ENCODE measurements around the gene SUN5.
A peak's percentile ranks its signal among the peaks of the same experiment; 100 is the strongest.
"Not testable (repeated sequence)": the region's sequence is repeated elsewhere in the genome, so short reads cannot be mapped to it uniquely, and the experiment has no call there.

The SUN5 gene

GRCh38 chr20:32975121-32975520 is 29.1 kb downstream of the SUN5 start:
- DNase-seq, result not testable (repeated sequence)

- DNase-seq, result not testable (repeated sequence)
Measured at GRCh38 chr20:32974204-32975064, 29.8 kb downstream of the SUN5 start.

- DNase-seq, result no peak
Measured at GRCh38 chr20:32973077-32973717, 31.0 kb downstream of the SUN5 start.

GRCh38 chr20:32972181-32973076 is 31.8 kb downstream of the SUN5 start:
- DNase-seq, result peak; percentile 75

GRCh38 chr20:32971703-32972161 is 32.5 kb downstream of the SUN5 start:
- no peak for DNase-seq

GRCh38 chr20:32970973-32971300 is 33.3 kb downstream of the SUN5 start:
- DNase-seq, result no peak

GRCh38 chr20:32970115-32970972 is 33.9 kb downstream of the SUN5 start:
- DNase-seq, result no peak

GRCh38 chr20:32969356-32970114 is 34.7 kb downstream of the SUN5 start:
- no peak for DNase-seq

- DNase-seq, result peak; percentile 32
Measured at GRCh38 chr20:32968478-32969241, 35.6 kb downstream of the SUN5 start.

GRCh38 chr20:32967961-32968457 is 36.2 kb downstream of the SUN5 start:
- peak; percentile 53 for DNase-seq

GRCh38 chr20:32966881-32967781 is 37.1 kb downstream of the SUN5 start:
- peak; percentile 39 for DNase-seq

- no peak for DNase-seq
Measured at GRCh38 chr20:32966382-32966781, 37.9 kb downstream of the SUN5 start.

- no peak for DNase-seq
Measured at GRCh38 chr20:32965581-32966373, 38.5 kb downstream of the SUN5 start.

- no peak for DNase-seq
Measured at GRCh38 chr20:32965115-32965514, 39.1 kb downstream of the SUN5 start.

GRCh38 chr20:32964575-32964974 is 39.7 kb downstream of the SUN5 start:
- no peak for DNase-seq

GRCh38 chr20:32963176-32963575 is 41.1 kb downstream of the SUN5 start:
- DNase-seq, result no peak

- not testable (repeated sequence) for DNase-seq
Measured at GRCh38 chr20:32962646-32963045, 41.6 kb downstream of the SUN5 start.

- no peak for DNase-seq
Measured at GRCh38 chr20:32962053-32962452, 42.2 kb downstream of the SUN5 start.
